RPMI8226 (cell line): ENCODE results near the gene TIPARP.
A peak's percentile ranks its signal among the peaks of the same experiment; 100 is the strongest.
"Not testable (repeated sequence)": the region's sequence is repeated elsewhere in the genome, so short reads cannot be mapped to it uniquely, and the experiment has no call there.

Experiments
- DNase-seq: peaks from one replicate; pipeline ENCODE4 v3.0.0-alpha.2; 2015

The TIPARP gene

DNA sequence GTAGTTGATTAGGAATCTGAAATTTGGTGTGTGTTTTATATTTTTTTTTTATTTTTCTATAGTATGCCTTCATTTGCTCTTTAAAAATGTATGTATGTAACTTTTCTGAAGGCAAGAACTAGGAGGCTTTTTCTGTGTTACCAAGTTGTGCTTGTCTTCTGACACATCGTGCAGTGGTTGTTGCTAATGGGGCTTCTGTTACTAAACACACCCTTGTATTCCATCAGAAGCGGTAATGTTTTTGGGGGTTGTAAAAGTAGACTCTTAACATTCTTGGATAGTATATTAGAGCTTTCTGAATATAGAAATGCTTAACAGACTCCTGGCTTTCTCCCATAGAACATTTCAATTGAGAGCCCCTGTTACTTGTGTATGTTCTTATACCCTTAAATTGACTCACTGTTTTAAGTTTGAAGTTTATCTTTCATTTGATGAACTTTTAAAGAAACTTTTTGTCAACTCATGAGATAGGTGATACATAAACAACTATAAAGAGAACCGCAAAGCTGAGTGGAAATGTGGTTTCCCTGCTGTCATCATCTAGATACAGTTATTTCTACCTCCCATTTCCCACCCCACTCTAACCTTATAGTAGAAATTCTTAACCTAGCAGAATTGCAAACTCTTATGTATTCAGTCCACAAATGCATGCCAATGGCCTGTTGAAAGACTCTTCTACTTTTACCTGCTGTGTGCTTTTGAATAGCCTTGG, 2.5 kb downstream of the TIPARP start:
- no peak for DNase-seq

DNA sequence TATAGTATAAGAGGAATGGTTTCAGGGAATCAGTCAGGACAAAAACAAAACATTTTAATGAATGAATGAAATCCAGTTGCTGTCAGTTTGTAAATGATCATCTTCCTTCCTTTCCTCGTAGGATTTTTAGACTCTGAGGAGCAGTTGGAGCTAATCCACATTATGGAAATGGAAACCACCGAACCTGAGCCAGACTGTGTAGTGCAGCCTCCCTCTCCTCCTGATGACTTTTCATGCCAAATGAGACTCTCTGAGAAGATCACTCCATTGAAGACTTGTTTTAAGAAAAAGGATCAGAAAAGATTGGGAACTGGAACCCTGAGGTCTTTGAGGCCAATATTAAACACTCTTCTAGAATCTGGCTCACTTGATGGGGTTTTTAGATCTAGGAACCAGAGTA, 3.1 kb downstream of the TIPARP start:
- no peak for DNase-seq

DNA sequence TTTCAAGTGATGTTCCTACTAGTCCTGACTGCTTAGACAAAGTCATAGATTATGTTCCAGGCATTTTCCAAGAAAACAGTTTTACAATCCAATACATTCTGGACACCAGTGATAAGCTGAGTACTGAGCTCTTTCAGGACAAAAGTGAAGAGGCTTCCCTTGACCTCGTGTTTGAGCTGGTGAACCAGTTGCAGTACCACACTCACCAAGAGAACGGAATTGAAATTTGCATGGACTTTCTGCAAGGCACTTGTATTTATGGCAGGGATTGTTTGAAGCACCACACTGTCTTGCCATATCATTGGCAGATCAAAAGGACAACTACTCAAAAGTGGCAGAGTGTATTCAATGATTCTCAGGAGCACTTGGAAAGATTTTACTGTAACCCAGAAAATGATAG, 3.8 kb downstream of the TIPARP start:
- DNase-seq = no peak

DNA sequence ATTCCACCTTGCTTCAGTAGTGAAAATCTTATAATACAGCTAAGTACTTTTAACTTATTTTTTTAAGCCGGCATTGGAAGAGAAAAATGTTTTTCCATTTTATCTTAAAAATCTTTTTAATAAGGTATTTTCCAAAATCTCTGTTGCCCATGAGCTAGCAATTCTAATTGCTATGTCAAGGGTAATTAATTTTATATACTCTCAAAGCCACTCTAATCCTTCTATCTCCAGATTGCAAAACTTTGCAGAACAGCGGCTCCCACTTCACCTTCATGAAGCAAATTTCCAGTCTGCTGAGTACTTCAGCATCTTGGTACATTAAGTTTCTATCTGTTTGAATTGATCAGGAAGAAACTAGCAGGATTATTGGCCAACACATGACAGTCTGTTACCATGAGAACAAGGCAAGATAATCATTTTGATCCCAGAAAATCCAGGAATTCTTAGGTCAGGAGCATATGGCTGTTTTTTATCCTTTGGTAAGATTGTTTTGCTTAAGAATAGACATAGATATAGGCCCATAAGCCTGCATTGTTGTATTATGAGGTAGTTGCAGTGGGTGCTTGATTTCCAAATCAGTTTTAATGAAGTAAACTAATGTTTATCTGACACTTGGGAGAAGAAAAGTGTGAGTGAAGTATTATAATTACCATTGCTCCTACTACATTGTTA, 6.0 kb downstream of the TIPARP start:
- DNase-seq = no peak

DNA sequence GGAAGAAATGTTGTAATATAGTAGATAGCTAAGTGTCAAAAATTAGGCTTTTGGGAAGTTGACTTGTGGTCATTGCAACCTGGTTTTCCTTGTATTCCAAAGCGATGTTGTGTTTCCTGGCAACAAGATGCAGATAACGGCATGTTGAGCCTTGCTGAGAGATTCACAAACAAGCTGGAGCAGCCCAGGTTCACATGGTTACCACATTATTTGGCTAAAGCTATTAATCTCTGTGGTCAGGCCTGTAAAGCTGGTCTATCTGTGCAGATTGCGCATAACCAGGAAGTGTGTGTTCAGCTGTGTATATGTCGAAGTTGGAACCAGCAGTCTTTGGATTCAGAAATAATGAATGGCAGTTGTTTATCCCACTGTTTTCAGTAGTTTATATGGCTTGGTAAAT, 6.6 kb downstream of the TIPARP start:
- DNase-seq = peak; percentile 49

DNA sequence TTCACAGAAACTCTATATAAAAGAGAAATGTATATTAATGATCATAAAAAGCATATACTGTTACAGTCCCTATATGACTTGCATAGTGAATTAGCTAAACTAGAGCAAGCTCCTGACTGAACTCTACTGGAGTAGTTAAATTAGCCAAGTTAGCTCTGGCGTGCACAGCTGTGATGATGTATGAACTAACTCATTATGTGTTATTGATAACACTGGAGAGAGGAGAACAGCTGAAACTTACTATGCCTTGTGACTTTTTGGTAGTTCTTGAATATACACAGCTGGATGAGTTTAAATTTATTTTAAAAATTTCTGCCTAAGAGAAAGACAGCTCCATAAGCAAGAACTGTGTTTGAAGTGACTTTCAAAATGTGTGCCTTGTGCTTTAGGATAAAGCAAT, 8.1 kb downstream of the TIPARP start:
- DNase-seq = no peak

DNA sequence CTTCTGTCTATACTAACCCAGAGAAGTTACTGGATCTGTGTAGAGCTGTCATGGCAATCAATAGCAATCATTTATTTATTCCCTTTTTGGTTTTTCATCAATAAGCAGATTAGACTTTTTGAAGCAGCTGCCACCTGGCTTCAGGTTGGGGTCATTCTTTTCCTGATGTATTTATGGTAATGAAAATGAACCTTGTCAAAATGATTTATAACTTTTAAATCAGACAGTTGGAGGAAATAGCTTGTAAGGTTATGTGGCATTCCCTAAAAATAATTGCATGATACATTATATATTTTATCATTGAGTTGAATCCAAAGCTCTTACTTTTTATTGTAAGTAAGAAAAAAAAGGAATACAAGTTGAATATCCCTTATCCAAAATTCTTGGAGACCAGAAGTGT, 8.6 kb downstream of the TIPARP start:
- DNase-seq = no peak

DNA sequence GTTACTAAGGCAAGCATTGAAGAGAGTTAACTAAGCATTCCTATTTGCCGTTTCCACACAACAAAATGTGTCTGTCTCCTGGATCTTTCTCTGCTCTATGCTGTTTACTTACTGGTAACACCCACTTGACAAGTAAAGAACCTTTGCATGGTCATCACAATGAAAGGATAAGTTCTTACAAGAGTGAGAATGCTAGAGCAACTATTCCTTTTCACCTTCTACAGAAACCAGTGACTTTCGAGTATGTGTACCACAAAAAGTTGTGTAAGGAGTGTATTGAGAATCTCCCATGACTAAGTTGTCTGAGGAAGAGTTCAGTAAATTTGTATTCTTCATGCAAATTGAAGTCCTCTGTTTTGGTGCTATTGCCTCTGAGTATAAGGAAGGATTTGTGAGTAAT, 10.8 kb downstream of the TIPARP start:
- peak; percentile 80 for DNase-seq

DNA sequence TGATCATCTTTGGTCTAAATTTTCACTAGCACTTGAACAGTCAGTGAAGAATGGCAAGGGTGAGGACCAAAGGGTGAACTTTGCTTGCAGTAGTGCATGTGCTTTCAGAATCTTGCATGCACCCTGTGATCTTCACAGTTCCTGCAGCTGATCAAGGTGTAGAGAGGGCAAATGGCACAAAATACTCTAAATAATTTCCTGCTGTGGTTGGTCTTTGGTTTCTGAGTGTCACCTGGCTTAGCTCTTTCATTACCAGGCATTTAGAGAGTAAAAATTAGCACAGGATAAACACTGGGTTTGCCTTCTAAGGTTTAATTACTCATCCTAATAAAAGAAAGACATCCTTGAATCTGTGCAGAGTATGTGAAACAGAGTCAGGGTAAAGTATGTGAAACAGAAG, 11.4 kb downstream of the TIPARP start:
- peak; percentile 87 for DNase-seq

DNA sequence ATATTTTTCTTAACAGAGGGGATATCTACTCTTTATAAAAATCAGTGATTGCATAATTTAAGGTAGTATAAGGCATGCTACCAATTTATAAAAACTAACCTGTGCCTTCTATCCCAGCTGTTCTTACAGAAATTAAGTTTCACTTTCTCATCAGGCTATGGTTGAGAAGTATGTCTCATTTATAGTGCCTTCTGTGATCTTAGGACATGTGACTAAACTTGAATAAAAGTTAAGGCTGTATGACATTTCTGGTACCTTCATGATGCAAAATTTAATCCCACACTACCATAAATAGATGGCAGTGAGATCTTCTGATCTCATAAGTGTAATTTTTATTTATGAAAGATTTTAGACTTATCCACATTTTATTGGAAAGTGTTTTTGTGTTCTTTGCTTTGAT, 12.6 kb downstream of the TIPARP start:
- DNase-seq = peak; percentile 55

DNA sequence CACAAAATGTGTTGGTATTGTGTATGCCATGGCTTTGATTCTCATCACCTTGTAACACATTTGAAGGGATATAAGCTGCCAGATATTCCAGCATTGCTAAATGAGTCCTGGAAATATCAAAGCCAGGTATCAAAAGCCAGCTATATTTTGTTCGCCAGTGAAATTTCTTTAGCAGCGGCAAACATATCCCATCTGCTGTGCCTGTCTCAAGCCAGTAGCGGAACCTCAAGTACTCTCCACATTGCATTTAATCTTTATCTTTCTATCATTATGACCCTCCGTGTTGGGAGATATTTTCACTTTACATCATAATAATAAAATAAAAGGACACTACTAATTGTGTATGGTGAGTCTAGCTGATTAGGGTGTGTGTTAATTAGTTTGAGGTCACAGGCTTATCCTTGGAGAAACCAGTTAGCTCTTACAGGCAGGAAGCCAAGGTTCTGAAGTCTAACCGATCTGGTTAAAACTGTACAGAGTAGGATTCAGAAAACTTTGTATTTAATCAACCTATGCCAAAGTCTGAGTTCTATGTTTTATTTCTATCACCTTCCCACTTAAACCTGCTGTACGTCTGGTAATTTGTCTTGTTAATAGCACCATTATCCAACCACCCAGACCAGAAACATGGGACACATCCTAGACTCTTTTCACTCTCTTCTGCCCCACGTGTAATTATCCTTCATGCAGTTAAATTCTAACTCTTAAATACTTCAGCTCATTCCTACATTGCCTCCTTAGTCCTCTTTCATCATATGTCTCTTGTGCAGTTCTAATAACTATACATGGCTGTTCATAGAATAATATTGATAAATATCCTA, 14.5 kb downstream of the TIPARP start:
- DNase-seq = no peak

DNA sequence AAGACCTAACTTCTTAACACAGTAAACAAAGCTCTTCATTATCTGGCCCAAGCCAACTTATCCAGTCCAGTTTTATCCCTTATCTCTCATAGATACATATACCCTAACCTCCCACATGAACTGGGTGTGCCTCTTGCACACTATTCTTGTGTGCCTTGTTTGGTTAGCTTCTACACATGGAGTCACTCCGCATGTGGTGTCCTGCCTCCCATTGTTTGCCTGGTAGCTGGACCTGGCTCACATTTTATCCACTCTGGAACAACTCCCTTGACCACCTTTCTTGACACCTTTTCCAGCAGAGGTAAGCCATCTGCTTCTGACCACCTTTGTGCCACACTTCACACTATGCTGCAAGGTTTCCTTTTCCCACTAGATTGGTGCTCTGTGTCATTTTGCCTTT, 15.2 kb downstream of the TIPARP start:
- no peak for DNase-seq

DNA sequence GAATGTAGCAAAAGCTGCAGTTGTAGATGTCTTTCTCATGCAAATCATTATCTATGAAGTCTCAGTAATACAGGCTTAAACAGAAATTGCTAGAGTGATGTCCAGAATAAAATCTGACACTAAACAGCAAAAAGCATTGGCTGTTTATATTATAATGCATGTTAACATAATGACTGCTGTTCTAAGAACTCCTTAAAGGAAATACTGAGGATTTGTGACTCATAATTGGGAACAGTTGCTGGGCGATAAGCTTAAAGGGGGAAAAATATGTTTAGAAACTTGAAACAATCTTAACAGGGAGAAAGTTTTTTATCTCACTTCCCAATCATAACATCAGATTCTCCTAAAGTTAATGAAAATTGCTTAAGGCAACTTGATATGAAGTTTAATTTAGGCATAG, 17.5 kb downstream of the TIPARP start:
- DNase-seq = no peak

DNA sequence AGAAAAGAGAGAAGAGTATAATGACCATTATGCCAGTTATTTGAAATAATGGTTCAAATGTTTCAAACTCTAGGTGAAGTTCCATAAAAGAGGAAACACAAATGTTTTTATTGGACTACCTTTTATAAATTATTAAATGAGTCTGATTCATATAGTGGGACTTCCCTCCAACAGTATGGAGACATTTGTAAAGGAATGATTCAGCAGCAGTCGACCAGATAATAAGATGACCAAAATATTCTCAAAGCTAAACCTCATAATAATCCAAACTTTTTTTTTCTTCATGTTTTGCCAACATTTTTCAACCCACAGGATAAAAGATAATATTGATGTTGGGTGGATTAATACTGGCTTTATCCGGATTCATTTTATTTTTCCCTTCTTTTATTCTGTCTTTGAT, 18.8 kb downstream of the TIPARP start:
- DNase-seq = no peak

DNA sequence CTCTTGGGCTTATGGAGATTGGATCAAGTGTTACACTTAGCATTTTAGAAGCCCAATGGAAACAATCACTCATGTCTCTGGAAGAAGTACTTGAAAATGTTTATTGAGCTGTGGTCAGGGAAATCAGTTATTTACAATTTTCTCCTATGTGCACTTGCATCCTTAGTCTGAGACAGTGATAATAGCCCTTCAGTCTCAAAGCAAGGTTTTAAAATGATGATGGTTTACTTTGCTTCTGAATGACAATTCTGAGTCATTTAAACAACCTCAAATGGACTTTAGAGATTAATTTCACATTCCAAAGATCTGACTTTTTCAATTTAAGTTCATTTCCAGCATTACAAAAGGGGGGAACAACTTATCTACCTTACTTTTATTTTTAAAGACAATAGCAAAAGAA, 20.1 kb downstream of the TIPARP start:
- DNase-seq = no peak

DNA sequence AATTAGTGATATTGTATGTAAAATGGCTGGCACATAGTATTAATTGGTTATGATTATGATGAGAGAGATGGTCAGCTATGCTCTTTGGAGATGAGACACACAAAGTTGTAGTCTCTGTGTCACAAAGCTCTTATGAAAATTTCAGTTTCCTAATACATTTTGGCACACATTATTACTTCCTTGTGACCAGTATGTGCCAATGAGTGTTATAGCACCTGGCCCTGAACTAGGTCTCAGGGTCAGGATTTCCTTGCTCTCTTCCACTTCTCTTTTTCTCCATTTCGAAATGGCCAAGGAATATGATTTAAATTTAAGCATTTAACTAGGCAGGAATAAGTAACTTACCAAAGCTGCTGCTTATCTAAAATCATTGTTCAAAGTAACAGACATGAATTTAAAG, 28.0 kb downstream of the TIPARP start:
- DNase-seq = no peak

DNA sequence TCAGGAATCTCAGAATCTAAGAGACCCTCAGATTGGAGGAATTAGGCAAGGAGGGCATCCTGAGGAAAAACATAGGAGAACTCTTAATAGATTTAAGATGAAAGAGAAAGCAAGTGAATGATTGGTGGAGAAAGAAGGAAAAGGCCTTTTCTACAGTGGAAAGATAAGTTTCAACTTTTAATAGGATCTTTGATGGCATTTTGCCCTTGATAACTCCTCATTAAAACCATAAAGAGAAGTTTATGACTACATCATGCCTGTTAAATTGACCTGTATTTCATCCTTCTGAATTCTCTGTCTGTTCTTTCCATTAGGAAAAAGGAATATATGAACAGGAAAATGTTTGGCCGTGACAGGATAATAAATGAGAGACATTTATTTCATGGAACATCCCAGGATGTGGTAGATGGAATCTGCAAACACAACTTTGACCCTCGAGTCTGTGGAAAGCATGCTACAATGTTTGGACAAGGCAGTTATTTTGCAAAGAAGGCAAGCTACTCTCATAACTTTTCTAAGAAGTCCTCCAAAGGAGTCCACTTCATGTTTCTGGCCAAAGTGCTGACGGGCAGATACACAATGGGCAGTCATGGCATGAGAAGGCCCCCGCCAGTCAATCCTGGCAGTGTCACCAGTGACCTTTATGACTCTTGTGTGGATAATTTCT, 30.1 kb downstream of the TIPARP start:
- DNase-seq = no peak

DNA sequence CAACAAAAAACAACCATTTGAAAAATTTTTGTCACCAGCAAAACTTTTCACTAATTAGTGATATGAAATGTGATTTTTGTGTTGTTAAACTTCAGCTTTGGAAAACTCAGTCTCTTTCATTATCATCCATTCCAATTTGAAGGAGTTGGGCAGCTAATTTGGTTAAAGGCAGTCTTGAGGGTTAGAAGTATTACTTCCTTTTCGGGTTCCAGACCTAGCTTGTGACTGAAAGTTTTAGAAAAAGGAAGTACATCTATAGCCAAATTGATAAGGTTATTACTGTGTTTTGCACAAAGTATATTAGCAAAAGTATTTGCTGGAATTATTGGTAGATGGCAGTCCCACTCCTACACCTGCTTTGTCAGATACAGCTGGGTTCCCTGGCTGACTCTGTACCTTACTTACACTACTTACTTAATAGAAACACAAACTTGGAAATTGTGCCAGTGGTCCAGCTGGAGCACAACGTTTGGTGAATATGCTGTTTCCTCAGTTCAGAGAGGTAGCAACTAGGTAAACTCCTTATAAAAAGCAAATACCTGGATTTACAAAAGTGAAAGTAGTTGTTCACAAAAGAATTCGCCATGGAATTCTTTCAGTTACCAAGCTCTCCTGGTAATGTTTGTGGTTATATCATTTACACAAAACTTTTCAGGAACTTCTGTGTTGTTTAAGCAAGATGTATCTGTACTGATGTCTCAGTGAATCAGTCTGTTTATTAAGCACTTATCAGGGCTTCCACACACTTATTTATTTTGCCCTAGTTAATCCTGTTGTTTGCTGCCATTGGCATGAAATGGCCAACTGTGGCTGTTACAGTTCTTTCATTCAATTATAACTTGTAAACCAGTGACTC, 31.6 kb downstream of the TIPARP start:
- DNase-seq = no peak

DNA sequence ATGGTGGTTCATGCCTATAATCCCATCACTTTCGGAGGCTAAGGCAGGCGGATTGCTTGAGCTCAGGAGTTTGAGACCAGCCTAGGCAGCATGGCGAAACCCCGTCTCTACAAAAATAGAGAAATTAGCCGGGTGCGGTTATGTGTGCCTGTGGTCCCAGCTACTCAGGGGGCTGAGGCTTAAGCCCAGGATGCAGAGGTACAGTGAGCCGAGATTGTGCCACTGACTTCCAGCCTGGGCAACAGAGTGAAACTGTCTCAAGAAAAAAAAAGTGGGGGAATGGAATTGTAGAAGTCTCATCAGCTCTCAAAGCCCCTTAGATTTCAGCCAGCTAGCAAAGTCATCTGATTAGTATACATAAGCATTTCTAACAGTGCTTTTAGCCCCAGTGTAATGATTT, 33.2 kb downstream of the TIPARP start:
- no peak for DNase-seq

DNA sequence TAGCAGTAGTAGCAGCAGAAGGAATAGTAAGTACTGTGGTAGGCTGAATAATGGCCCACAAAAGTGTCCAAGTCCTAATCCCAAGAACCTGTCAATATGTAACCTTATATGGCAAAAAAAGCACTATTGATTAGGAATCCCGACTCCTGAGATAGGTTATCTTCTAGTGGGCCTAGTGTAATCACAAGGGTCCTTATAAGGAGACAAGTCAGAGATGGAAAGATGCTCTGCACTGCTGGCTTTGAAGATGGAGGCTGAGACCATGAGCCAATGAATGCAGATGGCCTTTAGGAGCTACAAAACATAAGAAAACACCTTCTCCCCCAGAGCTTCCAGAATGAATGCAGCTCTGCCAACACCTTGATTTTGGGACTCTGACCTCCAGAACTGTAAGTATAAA, 36.0 kb downstream of the TIPARP start:
- DNase-seq = no peak

DNA sequence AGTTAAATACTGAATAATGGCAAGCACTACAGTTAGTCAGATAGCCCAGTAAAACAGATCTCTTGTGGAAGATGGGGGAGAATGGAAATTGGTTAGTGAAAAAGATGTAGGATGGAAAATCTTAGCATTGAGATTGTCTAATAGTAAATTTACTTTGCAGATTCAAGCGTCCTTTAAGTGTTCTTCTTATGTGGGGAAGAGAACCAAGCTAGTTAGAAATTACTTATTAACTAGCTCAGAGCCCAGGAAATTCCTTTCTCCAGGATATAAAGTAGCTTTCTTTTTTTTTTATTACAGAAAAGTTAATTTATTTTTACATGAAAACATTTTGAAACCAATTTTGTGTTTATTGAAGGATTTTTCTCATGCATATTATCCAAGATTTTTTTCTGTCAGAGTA, 36.7 kb downstream of the TIPARP start:
- DNase-seq = no peak

DNA sequence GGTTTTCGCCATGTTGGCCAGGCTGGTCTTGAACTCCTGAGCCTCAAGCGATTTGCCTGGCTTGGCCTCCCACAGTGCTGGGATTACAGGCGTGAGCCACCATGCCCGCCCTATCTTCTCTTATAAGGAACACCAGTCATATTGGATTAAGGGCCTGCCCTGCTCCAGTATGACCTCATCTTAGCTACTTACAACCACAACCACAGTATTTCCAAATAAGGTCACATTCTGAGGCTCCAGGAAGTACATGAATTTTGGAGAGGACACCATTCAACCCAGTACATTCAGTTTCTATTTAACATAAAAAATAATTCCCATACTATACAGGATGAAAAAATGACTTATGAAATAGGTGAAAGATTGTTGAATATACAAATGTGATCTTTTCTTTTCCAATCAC, 37.6 kb downstream of the TIPARP start:
- DNase-seq = not testable (repeated sequence)
